GM19438 (cell line): Measurements from ENCODE around the gene MRPS10.

ENCODE experiments used
- ATAC-seq: cut with Tn5 transposase; IDR thresholded peaks from one replicate; pipeline ENCODE4 v1.9.1; 2021; ENCODE audit warnings: low read depth; ENCODE audit not compliant: unreplicated experiment

The MRPS10 gene

DNA sequence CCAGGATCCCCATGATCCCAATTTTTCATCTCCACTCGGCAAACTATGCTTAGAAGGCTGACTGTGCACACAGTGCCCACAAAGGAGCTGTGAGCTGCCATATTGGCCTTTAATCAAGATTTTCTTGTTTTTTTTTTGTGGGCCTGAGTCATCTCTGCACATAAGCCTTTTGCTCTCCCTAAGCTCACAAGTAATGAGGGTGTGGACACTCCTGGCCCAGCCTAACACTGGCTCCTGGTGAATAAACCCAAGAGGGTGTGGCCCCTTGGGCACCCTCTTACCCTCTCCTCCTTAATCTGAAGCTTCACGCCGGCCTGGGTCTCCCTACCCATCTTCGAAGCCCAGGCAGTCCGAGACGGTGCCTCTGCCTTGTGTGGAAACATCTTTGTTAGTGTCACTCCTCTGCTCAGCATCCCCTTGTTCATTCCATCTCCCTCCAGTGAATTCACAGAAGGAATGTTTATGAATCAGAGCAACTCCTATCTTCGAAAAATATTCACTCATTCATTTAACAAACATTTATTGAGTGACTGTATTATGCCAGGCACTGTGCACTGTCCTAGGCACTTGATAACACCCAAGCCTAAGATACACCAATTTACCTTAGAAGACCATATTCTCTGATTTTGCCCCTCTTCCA, 22.2 kb upstream of the MRPS10 start:
- no peak for ATAC-seq

DNA sequence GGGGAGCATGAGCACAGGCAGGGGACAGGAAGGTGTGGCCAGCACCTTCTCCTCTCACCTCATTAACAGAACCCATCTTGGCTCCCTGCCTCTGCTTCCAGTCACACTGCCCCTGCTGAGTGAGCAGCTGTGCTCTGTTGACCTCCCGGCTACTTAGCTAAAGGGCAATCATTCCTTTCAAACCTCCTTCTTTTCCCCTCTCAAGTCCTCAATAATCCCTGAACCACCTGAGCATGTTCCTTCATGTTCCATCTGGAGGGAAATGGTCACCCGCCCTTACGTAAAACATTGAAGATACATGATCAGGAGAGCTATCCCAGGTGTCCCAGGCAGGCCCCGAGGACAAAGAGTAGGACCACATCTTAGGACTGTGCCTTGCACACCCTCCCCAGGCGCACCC, 21.7 kb upstream of the MRPS10 start:
- no peak for ATAC-seq

- no peak for ATAC-seq
These were observed 20.2 kb upstream of the MRPS10 start for GRCh38 chr6:42237857-42238256.

DNA sequence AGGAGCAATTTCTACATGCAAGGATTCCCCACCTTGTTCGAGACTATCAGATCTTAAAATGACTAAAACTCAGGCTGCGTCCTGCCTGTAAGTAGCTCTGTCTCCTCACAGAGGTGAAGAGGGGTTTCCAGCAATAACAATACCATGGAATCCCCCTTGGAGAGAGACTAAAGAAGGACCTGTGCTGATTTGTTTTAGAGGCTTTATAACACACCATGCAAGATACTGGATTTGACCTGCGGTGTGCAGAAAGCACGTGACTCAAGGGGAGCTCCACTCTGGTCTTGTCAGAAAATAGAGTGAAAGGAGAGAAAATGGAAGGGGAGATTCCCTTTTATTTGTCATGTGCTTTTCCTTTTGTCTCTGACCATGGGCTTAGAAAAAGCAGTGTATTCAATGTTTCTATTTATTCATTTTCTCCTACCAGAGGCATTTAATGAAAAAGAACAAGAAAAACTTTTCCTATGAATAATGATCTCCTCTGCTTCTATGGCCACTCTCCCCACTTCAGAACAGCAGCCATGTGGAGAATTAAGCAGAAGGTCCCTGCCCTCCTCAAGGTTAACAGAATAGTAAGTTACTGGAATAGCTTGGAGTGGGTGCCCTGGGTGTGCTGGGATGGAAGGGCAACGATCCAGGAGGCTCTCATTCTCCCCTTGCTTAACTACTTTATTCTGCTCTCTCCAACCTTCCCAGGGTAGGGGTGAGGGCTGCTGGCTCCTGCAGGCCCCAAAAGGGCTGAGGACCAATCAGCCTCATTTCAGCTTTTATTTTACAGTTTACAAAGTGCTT, 19.2 kb upstream of the MRPS10 start:
- no peak for ATAC-seq

DNA sequence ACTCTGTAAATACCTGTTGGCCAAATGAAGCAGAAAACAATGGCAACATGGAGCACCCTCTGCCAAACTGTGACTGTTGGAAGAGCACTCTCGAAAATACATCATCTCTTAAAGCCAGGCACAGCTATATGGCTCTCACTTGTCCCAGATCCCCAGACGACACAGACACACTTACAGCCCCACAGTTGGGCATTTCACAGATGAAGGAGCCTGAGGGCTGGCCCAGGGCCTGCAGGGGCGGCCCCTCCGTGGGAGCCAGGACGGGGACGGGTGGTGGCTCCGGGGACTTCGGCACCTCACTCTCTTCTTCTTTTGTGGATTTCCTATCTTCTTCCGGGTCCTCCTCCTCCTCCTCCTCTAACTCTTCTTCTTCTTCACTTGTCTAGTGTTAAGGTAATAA, 18.4 kb upstream of the MRPS10 start:
- no peak for ATAC-seq

DNA sequence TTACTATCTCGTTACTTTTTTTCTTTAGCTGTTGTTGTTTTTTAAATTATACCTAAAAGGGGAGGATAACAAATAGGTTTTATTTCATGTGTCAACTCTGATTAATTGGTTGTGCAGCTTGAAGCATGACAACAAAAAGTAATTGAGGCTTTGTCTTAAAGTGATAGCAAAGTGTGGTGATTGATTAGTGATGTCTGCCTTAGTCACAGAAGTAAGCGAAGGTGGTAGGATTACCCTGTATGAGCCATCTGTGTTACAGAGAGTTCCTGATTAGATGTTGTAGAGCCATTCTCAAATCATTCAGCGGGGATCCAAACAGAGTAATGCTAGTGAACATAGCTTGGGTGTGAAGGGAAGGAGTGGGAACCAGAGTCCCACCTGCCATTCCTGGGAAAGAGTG, 14.4 kb upstream of the MRPS10 start:
- ATAC-seq, result no peak

- ATAC-seq, result no peak
These were observed 13.0 kb upstream of the MRPS10 start for GRCh38 chr6:42230345-42231321.

DNA sequence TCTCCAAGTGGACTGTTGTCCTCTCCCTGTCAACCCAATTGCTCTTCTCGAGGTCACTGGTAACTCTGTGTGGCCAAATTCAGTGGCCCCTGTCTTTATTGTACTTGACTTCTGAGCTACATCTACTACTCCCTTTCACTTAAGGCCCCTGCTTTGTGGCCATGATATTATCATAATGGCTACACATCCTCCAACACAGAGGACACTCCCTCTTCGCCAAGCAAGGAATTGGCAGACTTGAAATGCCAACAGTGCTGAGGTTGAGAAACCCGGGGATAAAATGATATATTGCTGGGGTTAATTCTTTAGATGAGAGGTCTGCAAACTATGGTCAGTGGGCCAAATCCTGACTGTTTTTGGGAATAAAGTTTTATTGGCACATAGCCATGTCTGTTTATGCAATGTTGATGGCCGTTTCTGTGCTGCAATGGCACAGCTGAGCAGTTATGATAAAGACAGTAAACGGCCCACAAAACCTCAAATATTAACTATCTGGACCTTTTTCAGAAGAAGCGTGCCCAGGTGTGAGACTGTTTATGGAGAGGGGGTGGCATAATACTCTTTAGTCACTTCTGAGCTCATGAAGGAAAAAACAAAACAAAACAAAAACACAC, 12.0 kb upstream of the MRPS10 start:
- no peak for ATAC-seq

DNA sequence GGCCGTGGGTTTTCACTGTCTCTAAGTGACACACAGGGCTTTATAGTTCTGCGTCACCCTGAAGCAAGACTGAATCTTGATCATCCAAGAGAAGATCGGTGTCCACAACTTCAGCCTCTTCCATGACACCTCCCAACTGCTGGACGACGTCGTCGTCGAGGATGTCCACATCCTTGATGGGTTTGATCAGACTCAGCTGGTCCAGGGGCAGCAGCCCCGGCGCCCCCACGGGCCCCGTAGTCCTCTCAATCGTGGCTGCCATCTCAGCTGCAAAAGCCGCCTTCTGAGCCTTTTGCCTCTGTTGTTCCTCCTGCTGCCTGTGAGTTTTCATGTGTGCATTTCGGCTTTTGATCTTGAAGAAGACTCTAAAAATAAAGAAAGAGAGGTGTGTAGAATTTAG, 10.6 kb upstream of the MRPS10 start:
- ATAC-seq, result no peak

DNA sequence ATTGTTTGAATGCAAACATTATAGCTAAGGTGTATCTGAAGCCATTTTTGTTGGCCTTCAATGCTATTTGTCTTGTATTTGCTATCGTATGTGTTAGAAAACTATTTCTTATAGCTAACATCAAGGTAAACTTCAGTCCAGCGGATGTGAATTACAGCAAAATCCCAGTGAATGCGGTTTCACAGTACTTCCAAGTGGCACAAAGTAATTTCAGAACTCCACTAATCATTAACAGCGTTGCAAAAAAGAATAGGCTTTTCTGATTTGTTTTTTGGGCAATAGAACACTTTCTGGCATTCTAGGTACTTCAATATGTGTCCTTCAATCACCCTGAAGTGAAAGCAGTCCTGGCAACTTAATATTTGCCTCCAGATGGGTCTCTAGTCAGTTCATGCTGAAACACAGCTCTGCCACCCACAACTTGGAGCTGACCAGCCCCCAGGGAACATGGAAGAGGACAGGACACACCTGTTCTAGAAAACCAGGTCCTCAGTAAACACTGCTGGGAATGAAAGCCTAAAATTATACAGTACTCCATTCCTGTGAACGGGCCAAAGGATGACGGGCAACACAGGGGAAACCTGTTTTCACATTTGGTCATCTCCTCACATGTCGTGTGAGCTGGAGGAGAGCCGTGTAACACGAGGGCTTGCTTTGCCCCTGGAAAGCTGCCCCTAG, 9.7 kb upstream of the MRPS10 start:
- ATAC-seq, result no peak

GRCh38 chr6:42226645-42227143, 9.0 kb upstream of the MRPS10 start:
- no peak for ATAC-seq

GRCh38 chr6:42226161-42226611, 8.5 kb upstream of the MRPS10 start:
- no peak for ATAC-seq

GRCh38 chr6:42225419-42225818, 7.8 kb upstream of the MRPS10 start:
- ATAC-seq, result no peak

- ATAC-seq, result no peak
These were observed 7.3 kb upstream of the MRPS10 start for GRCh38 chr6:42225029-42225339.

DNA sequence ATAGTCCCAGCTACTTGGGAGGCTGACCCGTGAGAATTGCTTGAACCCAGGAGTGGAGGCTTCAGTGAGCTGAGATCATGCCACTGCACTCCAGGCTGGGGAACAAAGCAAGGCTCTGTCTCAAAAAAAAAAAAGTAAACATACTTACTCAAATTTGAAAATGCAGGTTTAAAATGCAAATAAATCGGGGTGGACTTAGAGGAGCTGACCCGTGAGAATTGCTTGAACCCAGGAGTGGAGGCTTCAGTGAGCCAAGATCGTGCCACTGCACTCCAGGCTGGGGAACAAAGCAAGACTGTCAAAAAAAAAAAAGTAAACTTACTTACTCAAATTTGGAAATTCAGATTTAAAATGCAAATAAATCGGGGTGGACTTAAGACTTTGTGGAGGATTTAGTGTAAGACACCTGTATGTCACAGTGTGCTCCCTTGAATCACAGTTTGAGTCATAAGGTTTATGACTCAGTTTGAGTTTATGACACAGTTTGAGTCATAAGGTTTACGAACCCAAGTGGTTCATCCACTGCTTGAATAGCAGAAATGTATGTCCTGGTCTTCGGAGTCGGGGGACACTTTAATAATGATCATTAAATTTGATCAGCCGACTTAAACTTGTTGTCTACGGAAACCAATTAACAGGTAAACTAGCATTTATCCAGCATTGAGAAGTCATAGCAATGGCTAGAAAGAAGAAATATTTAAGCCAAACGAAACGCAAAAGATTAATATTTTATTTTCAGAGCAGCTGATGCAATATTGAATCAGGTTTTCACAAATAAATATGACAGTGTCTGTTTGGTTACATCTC, 6.8 kb upstream of the MRPS10 start:
- ATAC-seq, result peak; percentile 80

DNA sequence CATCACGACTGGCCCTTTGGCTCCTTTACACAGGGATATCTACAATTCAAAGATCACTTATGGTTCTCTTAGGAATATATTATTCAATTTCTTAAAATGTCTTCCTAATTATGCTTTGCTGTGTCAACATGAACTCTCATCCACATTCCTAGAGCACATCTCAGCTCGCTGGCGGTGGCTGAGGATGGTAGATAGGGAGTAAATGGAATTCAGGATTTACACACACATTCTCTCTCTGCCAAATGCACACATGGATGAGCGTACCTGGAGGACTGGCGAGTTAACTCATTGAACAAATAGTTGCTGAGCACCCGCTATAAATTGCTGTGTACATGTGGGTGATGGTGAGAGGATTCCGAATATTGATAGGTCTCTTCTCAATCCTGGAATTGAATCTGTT, 4.8 kb upstream of the MRPS10 start:
- ATAC-seq, result no peak

- no peak for ATAC-seq
These were observed 3.9 kb upstream of the MRPS10 start for GRCh38 chr6:42221546-42221945.

GRCh38 chr6:42220807-42221206, 3.1 kb upstream of the MRPS10 start:
- no peak for ATAC-seq

GRCh38 chr6:42217157-42217518, 523 bp downstream of the MRPS10 start:
- no peak for ATAC-seq
